Retina (tissue), 1 donor: ENCODE data around the gene LRP1.

Experiments used
- DNase-seq: peaks from one replicate; pipeline ENCODE4 v3.0.0-alpha.2; 2016

Gene LRP1

DNA sequence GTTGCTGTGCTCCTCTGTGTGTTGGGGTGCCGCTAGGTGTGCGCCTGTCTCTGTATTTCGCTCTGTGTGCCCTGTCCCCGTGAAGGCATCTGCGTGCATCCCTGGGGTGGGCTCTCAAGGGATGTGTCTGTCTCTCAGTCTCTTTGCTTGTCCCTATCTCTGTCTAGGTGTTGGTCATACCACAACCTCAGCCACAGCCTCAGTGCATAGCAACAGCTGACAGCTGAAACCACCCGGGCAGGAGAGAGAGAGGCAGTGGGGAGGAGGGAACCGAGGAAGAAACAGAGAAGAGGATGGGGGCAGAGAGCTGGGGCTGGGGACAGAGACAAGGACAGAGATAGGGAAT lies 87.4 kb downstream of the LRP1 start:
- DNase-seq = peak; percentile 43

DNA sequence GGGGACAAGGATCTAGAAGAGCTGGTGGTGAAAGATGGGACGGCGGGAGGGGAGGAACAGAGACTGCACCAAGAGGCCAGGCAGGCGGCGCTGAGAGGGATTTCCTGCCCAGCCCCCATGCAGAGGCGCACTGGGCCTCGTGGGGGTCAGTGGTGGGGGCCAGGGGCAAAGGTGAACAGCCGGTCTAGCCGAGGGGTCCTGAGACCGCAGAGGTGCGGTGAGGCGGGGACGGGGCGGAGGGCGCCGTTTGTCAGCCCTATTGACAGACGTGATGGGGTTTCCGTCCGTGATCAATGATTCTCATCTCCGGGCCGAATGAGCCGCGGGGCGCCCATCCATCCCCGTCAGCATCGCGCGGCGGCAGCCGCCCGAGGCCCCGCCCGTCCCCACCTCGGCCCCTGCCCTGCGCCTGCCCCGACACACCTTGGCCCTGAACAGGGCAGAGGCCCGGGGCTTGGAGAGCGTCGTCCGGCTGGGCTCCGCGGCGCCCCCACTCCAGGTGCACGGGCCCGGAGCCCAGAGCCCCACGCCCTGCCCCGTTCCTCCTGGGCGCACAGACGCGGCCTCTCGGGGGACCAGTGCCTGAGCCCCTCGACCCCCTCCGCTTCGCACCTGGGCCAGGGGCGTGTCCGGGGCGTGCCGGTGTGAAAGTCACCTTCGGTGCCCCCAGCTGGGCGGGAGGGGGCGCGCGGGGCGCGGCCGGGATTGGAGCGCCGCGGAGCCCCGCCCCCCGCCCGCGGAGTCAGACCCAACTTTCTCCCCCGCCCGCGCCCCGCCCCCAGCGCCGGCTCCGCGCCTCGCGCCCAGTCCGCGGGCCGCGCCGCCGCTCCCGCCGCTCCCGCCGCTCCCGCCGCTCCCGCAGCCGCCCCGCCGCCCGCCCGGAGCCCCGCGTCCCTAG lies 88.0 kb downstream of the LRP1 start, which contains the start of gene NXPH4:
NXPH4 (plus strand) TSS at position 781 of the 898 bp plus-strand sequence. CDS start 176 bp downstream, outside the sequence.
- peak; percentile 43 for DNase-seq

DNA sequence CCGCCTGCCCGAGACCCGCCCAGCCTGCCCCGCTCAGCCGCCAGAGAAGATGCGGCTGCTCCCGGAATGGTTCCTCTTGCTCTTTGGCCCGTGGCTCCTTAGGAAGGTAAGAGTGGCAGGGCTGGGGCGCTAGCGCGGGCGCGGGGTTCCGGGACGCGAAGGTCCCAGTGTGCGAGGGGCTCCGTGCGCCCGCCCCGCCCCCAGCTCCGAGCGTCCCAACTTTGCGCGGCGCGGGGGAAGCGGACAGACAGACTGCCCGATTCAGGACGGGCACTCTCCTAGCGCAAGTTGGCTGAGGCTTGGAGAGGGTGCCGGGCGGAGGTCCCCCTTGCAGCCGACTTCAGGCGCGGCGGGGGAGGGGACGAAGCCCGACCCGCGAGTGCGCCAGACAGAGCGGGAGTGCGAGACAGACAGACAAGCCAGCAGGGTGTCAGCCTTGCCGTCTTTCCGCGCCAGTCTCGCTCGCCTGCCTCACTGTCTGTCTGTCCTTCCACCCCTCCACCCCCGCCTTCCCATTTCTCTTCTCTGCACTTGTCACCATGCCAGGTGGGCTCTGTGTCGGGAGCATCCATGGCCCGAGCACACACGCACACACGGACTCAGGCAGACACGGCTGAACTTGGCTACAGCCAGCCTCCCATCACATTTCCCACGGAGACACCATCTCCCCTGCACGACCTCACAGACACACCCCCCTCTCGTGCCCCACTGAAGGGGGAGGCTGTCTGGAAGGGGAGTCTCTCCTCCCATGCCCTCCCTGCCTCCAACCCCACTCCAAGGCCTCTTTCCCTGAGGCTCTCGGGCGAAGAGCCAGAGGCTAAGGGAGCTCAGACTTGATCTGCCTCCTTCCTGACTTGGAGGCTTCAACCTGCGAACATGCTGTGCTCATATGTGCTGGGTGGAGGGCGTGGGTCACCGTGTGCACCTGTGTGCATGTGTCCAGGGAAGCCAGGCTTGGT lies 88.9 kb downstream of the LRP1 start:
- peak; percentile 61 for DNase-seq

DNA sequence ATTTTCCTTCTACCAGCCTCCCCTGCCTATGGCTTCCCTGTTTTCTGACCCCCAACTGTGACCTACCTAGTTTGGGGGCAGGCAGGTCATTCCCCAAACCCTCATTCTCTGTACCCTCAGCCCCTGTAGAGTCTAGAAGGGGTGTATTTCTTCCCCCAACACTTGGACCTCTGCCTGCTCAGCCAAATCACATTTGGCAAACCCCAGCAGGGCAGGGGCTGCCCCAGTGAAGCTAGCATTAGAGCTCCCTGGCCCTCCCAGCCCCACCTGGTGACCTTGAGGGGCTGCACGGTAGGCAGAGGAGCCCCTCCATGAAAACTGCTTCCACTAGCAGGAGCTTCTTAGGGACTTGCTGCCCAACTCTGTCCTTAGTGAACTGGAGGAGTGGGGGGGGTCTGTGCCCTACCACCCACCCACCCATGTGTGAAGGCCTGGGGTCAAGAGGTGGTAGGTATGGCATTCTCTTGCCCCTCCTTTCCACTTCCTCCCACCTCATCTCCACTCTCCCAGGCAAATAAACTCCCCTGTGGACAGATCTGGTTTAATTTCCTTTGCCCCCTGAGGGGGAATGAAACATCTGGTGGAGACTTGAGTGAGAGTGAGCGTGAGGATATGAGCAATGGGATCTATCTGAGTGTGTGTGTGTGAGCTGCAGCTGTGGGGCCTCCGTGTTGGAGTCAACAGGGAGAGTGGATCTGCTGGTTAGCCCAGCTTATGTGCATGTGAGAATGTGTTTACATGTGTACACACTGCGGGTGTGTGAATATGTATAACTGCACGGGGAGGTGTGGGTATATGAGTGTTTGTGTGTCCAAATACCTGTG lies 90.0 kb downstream of the LRP1 start:
- DNase-seq = peak; percentile 43

DNA sequence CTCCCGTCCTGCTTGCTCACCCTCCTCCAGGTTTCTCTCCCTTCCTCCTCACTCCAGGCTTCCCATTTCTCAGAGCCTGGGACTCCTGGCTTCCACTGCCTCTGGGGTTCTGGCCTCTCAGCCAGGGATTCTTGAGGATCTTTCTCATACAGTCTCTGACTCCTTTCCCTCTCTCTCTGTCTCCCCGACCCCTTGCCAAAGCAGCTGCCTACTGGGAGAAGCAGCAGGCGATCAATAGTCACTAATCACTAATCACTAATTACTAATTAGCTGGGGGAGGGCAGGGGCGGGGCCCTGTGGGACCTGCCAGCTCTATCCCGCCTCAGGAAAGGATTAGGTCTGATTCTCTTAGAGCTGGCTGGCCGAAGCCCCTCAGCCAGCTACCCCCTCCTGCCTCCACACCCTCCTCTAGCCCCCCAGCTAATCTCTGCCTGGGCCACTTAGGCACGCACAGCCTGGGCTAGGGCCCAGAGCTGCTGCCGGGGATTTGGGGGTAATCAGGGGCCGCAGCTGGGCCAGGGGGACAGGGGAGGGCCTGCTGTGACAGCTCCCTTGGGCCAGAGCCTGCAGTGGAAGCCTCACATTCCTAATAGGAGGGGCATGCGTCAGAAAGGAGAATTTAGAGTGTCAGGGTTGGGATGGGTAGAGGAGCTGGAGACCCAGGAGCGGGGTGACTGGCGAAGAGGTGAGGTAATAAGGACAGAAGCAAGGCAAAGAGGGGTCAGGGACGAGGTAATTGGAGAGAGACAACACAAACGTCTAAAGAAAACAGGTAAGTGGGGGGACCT lies 91.1 kb downstream of the LRP1 start:
- DNase-seq = peak; percentile 54

DNA sequence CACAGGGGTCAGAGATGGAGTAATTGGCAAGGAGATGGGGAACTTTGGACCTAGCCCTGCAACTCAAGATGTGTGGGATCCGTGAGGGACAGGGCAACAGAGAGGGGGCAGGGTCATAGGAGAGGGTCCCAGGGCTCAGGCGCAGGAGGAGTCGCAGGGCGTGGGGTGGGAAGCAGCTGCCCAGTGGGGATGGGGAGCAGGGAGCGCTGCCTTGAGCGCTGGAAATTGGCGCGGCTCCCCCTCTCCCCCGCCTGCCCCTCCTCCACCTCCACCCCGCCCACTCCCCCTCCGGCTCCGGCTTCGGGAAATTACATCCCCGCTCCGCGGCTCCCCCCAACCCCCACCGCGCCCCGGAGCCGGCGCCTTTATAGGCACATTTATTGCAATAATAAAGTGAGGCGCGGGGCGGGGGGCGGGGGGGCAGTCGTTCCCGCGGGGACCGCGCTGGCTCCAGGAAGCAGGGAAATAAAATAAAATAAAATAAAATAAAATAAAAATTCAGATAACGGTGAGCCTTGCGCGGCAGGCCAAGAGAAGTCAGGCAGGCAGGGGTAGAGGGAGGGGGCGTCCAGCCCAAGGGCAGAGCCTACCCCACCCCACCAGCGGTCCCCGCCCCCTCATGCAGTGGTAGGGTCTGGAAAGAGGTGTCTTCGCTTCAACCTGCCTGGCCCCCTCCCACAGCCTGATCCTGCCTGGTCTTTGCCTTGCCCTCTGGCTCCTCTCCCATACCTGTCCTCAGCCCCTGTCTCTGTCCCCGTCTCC lies 91.9 kb downstream of the LRP1 start:
- DNase-seq = peak; percentile 17

DNA sequence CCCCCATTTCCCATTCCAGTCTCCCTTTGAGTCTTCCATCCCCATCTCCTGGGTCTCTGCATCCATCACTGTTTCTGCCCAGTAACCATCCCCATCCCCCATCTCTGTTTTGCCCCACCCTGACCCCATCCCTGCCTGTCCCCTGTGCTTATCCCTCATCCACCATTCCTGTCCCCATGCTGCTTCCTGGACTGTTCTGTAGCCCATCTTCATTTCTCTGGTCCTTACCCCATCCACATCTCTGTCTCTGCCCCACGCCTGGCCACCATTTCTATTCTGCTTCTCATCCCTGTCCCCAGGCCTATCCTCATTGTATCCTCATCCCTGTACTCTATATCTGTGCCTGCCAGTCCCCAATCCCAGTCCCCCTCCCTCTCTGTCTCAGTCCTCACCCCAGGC lies 92.5 kb downstream of the LRP1 start:
- no peak for DNase-seq

DNA sequence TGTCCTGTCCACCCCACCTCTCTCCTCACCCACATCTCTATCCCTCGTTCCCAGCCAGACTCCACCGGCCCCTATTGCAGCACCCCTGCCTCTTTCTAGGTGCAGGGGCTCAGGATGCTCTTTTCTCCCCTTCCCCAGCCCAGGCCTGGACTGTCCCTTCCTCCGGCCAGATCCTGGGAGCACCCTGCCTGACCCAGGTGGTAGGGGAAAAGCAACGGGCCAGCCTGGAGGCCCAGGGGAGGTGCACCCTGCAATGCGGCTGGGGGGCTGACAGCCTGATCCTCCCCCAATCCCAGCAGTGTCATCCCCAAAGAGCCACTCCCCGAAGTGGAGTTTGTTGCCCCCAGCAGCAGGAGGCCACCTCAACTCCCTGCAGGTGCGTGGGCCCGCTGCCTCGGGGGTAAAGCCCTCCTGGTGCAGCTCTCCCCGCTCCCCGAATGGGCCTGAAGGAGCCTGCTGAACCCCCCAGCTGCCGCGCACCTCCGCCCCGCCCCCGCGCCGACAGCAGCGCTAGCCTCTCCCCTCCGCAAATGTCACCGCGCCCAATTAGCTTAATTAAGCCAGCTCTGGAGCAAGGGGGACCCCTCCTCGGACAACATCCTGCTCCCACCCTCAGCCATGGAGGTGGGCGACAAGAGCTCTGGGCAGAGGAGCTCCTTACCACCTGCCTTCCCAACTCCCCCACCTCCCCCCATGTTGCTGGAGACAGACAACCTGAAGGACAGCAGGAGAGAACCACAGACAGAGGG lies 93.1 kb downstream of the LRP1 start:
- DNase-seq = peak; percentile 17

DNA sequence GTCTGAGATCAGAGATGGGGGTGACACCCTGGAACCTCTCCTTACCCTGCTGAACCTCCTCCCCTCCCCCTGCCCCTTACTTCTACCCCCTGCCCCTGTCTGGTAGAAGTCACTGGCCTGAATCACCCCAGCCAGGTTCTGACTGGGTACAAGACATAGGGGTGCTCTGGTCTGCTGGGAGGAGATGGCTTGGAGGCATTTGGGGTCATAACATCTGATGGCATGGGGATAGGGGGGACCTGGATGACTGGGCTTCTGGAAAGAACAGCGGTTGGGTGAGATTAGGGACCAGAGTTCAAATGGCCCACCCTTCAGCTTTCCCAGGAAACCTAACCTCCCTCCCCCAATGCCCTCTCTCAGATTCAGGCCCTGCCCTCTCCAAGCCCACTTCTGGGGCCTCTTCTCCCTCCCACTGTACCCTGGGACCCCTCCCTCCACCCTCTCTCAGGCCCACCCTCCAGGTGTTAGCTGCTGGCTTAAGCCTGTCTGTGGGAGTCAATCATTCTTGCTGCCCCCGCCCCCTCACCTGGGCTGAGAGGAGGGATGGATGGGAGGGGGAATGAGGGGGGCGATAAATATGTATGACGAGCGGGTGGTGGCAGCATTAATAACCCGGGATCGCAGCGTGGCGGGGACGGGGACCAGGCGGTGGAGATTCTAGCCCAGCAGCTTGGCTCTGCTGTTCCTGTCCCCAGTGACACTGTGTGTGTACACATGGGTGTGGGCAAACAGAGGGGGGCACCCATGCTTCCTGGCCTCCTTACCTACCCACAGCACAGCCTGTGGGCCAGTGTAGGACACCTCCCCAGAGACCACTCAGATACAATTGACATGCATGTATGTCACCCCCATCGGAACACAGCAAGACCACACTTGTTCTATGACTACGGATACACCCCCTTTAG lies 94.3 kb downstream of the LRP1 start:
- no peak for DNase-seq

DNA sequence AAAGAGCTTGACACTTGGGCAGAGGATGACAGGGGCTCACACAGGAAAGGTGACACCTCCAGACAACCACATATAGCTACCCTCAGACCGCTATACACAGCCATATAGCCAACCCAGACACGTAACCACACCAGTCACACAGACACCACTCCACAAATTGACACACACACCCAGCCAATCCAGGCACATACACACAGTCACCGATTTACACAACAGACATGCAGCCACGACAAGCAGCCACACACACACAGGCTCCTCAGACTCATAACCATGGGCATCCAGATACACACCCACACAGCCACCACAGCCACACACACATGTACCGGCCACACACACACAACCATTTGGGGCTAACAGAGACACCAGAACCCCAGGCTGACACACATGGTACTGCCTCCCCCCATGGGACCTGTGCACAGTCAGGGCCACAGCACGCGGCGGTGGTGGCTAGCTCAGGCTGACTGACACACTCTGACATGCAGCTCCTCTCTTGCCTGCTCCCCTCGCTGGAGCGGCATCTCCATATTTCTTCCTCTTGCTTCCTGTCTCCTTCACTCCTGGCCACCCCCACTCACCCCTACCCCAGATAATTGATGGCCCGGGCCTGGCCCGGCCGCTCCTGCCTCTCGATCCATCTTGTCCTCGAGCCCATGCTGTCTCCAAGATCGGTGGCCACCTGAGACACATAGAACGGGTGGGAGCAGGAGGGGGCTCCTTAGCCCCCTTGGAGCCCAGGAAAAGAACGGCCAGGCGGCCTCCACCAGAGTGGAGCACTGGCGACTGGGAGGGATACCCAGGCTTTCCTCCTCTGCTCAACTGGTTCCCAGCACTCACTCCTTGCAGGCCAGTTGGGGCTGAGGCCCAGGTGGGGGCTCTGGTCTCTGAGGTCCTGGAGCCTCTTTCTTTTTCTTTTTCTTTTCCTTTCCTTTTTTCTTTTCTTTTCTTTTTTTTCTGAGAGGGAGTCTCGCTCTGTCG lies 95.2 kb downstream of the LRP1 start:
- DNase-seq = peak; percentile 61

DNA sequence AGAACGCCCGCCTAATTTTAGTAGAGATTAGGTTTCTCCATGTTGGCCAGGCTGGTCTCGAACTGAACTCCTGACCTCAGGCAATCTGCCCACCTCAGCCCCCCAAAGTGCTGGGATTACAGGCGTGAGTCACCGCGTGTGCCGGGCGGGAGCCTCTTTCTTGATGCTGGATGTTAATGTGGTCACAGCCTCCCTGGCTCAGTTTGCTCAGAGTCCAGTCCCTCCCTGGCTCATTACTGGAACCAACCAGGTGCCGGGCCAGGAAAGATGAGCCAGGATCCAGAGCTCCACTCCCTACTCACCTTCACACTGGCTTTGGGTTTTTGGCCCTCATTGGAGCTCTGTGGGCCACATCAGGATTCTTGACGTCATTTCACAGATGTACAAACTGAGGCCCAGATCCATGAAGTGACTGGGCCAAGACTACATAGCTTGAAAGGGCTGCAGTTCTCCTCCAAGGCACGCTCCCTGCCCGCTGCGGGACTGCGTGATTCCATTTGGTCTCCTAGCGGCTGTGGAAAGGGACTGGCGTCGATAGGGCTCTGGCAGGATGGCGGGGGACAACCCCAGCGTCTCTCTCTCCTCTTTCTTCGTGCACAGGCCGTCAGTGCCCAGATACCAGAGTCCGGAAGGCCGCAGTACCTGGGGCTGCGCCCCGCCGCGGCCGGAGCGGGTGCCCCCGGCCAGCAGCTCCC lies 96.1 kb downstream of the LRP1 start:
- peak; percentile 42 for DNase-seq

DNA sequence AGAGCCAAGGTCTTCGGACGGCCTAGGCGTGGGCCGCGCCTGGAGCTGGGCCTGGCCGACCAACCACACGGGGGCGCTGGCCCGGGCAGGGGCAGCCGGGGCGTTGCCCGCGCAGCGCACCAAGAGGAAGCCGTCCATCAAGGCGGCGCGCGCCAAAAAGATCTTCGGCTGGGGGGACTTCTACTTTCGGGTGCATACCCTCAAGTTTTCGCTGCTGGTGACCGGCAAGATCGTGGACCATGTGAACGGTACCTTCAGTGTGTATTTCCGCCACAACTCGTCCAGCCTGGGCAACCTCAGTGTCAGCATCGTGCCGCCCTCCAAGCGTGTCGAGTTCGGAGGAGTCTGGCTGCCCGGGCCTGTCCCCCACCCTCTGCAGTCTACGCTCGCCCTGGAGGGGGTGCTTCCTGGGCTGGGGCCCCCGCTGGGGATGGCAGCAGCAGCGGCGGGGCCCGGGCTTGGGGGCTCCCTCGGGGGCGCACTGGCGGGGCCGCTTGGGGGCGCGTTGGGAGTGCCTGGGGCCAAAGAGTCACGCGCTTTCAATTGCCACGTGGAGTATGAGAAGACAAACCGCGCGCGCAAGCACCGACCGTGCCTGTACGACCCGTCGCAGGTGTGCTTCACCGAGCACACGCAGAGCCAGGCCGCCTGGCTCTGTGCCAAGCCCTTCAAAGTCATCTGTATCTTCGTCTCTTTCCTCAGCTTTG lies 96.8 kb downstream of the LRP1 start:
- peak; percentile 57 for DNase-seq

DNA sequence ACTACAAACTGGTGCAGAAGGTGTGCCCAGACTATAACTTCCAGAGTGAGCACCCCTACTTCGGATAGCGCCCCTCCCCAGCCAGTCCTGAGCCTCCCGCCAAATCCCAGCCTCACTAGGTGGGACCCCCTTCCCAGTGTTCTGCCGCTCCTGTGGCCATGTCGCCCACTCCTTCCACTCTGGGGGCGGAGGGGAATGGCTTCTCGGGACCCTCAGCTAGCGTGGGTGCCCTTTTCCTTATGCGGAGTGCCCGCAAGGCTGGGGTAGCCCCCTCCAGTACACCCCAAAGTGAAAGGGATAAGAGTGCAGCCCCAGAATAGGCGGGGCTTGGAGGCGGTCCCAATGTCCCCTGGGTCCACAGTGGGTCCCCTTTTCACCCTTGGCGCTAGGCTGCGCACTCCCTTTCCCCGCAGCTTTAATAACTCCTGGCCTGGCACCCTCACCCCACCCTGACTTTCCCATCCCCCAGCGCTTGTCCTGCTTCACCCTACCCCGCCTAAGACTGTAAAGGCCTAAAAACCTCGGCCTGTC lies 97.5 kb downstream of the LRP1 start:
- DNase-seq = peak; percentile 24

DNA sequence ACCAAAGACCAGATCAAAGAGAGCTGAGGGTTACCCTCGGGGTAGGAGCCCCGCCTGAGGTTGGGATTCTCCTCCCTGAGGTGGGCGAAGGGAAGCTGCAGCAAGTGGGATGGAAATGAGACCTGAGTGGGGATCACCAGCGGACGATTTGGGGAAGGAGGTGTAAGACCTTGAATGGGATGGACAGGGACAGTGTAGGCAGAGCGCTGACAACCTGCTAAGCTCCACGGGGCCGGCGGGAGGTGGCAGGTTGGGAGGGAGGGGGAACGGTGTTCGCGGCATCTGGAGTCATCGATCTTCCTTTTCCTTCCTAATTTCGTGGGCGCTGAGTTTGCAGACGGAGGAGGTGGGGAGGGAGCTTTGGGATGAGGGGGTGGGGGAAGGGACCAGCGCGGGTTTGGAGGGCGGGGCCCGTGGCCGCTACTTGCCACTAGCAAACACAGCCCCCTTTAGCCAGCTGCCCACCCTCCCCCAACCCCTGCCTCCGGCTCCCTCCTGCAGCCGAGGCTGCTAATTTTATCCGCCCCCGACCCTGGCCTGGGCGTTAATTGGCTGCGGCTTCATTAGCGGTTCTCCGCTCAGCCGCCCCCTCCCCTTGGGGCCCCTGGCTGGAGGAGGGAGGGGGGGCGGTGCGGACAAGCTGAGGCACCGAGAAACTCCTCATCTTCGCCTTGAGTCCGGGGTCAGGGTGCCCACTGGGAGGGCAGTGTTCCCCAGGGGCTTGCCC lies 98.5 kb downstream of the LRP1 start:
- DNase-seq = peak; percentile 46

DNA sequence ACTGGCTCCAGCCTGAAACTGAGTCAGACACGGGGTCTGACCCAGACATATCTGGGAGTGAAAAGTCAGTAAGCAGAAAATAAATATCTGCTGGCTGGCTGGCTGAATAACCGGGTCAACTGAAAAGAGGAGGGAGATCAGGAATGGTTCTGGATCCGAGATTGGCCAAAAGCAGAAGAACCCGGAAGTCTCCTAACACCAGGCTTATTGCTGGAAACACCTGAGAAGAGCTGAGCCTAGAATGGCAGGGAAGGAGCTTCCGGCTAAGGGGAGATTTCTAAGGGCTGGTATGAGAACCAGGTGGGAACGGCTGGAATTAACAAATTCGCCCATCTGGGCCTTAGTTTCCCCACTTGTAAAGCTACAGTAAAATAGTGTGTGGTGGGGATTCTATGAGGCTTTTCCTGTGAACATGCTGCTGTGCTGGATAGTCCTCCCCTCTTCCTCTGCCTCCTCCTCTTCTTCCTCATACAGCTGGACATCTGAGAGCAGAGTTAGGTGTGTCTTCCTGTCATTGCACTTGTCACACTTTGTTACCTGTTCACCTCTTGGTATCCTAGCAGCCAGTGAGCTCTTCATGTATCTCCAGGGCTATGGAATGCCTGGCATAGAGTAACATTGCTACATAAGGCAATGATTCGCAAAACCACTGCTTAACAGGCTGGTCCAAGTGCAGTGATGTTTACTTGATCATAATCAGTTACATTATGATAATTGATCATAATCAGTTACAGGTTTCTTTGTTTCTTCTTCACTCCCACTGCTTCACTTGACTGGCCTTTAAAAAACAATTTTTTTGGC lies 99.2 kb downstream of the LRP1 start:
- DNase-seq = peak; percentile 49
